Measurements from ENCODE around the gene EDIL3.
"Not testable (repeated sequence)": the region's sequence is repeated elsewhere in the genome, so short reads cannot be mapped to it uniquely, and the experiment has no call there.

Gene EDIL3

DNA sequence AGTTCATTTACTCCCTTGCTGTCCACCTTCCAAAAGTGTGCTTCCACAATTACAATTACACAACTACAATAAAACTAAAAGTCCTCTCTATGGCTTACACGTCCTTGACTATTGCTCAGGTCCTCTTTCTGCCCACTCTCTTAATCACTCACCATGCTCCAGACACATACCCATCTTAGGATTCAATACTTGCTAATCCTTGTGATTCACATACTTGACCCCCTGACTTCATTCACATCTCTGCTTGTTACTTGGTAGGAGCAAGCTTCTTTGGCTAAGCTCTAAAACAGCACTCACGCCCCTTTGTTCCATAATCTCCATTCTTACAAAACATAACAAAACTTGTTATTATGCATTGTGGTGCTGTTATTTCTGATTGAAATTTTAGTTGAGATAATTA lies 215.8 kb downstream of the EDIL3 start:
- no peak for DNase-seq (ENCODE audit: low spot score)

DNA sequence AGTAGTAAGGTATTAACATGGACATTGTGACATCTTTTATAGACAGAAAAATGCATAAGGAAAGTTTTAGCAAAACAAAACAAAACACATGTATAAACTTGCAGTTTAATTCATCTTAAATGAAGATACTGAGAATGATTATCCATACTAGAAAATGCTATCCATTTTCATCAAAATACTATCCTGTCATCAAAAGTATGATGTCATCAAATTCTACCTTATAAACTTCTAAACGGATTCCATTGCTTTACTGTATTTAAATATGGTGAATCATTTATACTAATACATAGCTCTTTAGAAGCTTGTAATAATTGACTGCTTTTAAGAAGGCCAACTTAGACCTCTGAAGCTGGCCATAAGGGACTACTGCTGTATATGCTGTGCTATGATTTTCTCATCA lies 221.0 kb downstream of the EDIL3 start:
- DNase-seq (ENCODE audit: low spot score), result no peak

DNA sequence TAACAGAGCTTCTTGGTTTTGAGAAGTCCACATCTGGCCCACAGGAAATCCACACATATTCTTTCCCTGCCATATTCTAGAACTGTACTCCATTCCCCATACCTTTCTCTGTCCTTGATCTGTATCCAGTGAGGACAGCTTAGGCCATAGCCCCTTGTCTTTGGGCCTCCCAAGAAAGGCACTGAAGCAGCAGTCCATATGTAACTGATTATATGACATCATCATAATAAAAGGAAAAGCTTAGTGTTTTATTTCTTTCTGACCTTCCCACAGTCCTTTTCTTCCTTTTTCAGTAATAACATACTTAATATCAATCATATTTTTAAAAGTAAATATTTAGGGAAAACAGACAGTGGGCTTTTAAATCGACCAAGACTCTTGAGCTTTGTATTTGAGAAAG lies 222.0 kb downstream of the EDIL3 start:
- DNase-seq (ENCODE audit: low spot score), result no peak

- not testable (repeated sequence) for DNase-seq (ENCODE audit: low spot score)
Measured at GRCh38 chr5:84160650-84161049, 224.0 kb downstream of the EDIL3 start.

- DNase-seq (ENCODE audit: low spot score), result no peak
Measured at GRCh38 chr5:84149094-84149493, 235.6 kb downstream of the EDIL3 start.

DNA sequence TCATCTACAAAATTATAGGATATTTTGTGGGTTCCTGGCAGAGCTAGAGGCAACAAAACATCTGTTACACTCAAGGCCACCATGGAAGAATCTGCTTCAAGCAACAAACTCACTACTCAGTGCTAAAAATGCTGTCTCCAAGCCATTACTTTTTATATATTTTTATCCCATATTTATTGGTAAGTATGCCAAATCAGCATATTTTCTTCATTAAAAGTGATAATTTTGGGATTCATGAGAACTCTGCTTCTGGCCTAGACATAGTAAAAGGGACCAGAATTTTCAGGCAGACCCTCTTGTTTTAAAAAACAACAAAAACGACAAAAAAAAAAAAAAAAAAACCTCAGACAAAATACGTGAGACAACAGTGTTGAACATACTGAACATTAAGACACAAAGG lies 236.0 kb downstream of the EDIL3 start:
- DNase-seq (ENCODE audit: low spot score), result no peak

- DNase-seq (ENCODE audit: low spot score), result no peak
Measured at GRCh38 chr5:84137541-84137940, 247.1 kb downstream of the EDIL3 start.

GRCh38 chr5:84131372-84131771 lies 253.3 kb downstream of the EDIL3 start:
- no peak for DNase-seq (ENCODE audit: low spot score)

DNA sequence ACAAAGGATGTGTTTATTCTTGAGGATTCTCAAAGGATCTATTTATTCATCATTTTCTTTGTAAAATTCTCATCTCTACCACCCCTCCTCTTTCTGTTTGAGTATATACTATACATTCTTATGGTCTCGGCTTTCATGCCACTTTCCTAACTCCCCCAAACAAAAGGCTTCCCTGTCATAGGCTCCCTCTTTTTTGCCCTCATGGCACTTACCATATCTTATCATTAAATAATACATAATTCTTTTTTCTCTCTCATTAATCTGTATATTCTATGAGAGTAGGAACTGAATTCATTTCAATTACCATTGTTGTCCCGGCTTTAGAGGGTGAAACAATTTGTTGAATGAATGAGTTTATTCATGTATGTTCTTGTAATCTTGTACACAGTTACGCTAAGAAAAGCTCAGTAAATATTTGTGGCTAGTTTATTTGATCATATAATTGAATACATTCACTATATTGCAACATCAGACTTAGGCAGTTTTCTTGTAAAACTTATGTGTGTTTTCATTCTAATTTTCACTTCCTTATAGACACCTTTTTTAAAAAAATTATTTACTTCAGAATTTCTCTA lies 254.6 kb downstream of the EDIL3 start:
- DNase-seq (ENCODE audit: low spot score), result no peak

GRCh38 chr5:84125216-84125615 lies 259.5 kb downstream of the EDIL3 start:
- DNase-seq (ENCODE audit: low spot score), result no peak

- DNase-seq (ENCODE audit: low spot score), result no peak
Measured at GRCh38 chr5:84119252-84119651, 265.4 kb downstream of the EDIL3 start.

- no peak for DNase-seq (ENCODE audit: low spot score)
Measured at GRCh38 chr5:84118551-84118950, 266.1 kb downstream of the EDIL3 start.

DNA sequence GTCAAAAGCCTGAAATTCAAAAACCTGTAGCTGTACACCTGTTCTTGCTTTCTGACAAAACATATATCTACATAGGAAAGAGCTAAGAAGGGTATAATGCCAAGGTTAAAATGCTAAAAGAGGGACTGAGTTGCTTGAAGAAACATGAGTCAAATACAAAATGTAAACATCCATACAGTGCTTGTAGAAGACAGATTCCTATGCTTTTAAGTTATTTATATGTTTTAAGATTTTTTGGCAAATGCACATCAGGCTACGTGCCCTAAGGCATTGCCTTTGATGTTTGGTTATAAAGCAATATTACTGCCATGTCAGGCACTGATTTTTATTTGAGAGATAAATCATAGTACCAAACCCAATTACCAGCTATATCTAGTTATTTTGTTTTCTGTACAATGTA lies 269.0 kb downstream of the EDIL3 start:
- no peak for DNase-seq (ENCODE audit: low spot score)

DNA sequence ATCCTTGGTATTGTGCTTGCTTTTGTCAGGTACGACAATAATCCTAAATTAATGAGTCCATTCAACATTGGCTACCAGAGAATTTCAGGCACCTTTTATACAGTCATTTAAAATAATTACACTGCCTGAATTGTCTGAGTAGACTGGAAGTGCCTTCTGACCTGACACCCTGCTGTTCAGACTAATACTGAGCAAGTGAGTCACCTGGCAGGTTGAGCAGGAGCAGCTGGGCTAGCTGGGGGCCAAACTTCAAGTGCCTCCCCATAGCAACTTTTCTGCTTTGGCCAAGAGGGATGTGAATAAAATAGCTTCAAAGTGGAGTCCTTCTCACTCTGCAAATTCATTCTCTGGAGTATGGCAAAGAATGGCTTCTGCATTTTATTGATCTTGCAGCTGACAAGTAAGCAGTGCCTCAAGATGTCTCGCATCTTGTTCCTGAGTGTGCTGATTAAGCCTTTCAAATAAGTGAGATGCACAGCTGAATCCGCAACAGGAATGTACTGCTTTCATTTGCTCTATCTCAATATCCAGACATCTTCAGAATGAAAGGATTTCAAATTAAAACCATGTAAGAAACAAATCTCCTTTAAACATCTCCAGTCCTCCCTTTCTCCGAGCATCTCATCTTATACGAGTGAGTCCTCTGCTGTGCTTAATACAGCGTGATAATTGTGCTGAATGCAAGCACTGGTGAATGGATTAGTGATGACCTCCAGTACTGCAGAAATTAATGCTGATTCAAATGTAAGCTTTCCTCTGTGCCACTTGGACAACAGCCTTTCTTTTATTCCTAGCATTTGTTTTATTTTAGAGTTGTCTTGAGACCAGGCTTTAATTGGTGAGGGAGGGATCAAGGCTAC lies 271.2 kb downstream of the EDIL3 start:
- DNase-seq (ENCODE audit: low spot score), result no peak

GRCh38 chr5:84092738-84093137 lies 291.9 kb downstream of the EDIL3 start:
- no peak for DNase-seq (ENCODE audit: low spot score)

GRCh38 chr5:84091127-84091799 lies 293.4 kb downstream of the EDIL3 start:
- DNase-seq (ENCODE audit: low spot score), result no peak

- peak; percentile 5 for DNase-seq (ENCODE audit: low spot score)
Measured at GRCh38 chr5:84088996-84089395, 295.7 kb downstream of the EDIL3 start.

DNA sequence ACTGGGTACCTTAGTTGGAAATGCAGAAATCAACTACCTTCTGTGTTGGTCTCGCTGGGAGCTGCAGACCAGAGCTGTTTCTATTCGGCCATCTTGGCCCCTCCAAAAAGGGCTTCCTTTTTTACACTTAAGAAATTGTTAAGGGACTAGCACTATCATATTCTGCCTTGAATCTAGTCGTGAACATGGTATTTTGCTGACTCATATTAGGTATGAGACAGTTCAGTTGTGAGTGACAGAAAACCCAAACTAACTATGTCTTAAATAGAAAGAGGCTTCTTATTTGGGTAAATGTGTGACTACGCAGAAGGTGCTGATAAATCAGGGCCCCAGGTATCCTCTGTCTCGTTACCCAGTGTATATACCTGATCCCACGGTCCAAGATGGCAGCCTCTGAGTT lies 298.2 kb downstream of the EDIL3 start:
- no peak for DNase-seq (ENCODE audit: low spot score)

- no peak for DNase-seq (ENCODE audit: low spot score)
Measured at GRCh38 chr5:84085387-84086041, 299.2 kb downstream of the EDIL3 start.

- DNase-seq (ENCODE audit: low spot score), result no peak
Measured at GRCh38 chr5:84080908-84081307, 303.8 kb downstream of the EDIL3 start.

GRCh38 chr5:84072339-84072738 lies 312.3 kb downstream of the EDIL3 start:
- DNase-seq (ENCODE audit: low spot score), result no peak

GRCh38 chr5:84069608-84070179 lies 315.0 kb downstream of the EDIL3 start:
- no peak for DNase-seq (ENCODE audit: low spot score)

Data from GM03348 (cell line).